ENCODE data around the gene LDLRAP1. TPM values are rescaled to one million over a fixed set of nuclear protein-coding genes. Genes with fewer than 3 reads are reported as not detected.
"Not testable (repeated sequence)": the region's sequence is repeated elsewhere in the genome, so short reads cannot be mapped to it uniquely, and the experiment has no call there.

The LDLRAP1 gene
- polyA plus RNA-seq, 1 experiment: 12.4 TPM

- Histone ChIP-seq H3K27ac (ENCODE audit: low read depth, low read length) (no peak overlapping the region), H3K27me3 (ENCODE audit: control insufficient read depth, insufficient read depth, low read length) (no peaks in the 10 kb centered on the region), H3K4me3 (ENCODE audit: low read depth, low read length) (no peak overlapping the region), H3K9me3 (ENCODE audit: control insufficient read depth, insufficient read depth, low read length) (no peaks in the 10 kb centered on the region)
- ChIA-PET POLR2A (interaction anchor here (0.6 kb wide), 1 partner anchor 172 kb away, joined by 6 read pairs; no protein-coding TSS in a partner anchor), CTCF (interaction anchor here (0.7 to 5.8 kb wide), 2 partner anchors 17 to 69 kb away, joined by 4 to 28 read pairs; no protein-coding TSS in a partner anchor)
- peak; percentile 38 for DNase-seq (ENCODE audit: low read depth, low spot score)
- no peak for TF ChIP-seq CTCF (IDR thresholded peaks at IDR 0.05; ENCODE audit: low read depth, low read length)
Observed at GRCh38 chr1:25502957-25503356, 40.4 kb upstream of the LDLRAP1 start.

- H3K27ac ChIP-seq (ENCODE audit: low read depth, low read length): peak overlapping the region; percentile 11
- no peak for DNase-seq (ENCODE audit: low read depth, low spot score)
- POLR2A ChIA-PET: no interaction called here
Observed at GRCh38 chr1:25503551-25504426, 39.6 kb upstream of the LDLRAP1 start.

GRCh38 chr1:25504706-25505595 lies 38.5 kb upstream of the LDLRAP1 start:
- TF ChIP-seq CTCF (IDR thresholded peaks at IDR 0.05; ENCODE audit: low read depth, low read length): no peak
- H3K4me3 ChIP-seq (ENCODE audit: low read depth, low read length): no peak overlapping the region
- DNase-seq (ENCODE audit: low read depth, low spot score): no peak
- no peaks in the 10 kb centered on the region for H3K9me3 ChIP-seq (ENCODE audit: control insufficient read depth, insufficient read depth, low read length)
- ChIA-PET POLR2A (interaction anchor here (0.6 kb wide), 1 partner anchor 361 kb away, joined by 3 read pairs; no protein-coding TSS in a partner anchor), CTCF (interaction anchor here (1.4 to 5.8 kb wide), 2 partner anchors 15 to 306 kb away, joined by 3 to 28 read pairs; no protein-coding TSS in a partner anchor)
- no peaks in the 10 kb centered on the region for H3K27me3 ChIP-seq (ENCODE audit: control insufficient read depth, insufficient read depth, low read length)
- H3K27ac ChIP-seq (ENCODE audit: low read depth, low read length): peak overlapping the region; percentile 77

More at GRCh38 chr1:25503551-25504426, 39.6 kb upstream of the LDLRAP1 start:
- H3K9me3 ChIP-seq (ENCODE audit: control insufficient read depth, insufficient read depth, low read length): no peaks in the 10 kb centered on the region
- CTCF ChIA-PET: interaction anchor here (1.4 to 5.8 kb wide), 2 partner anchors 16 to 307 kb away, joined by 3 to 28 read pairs; no protein-coding TSS in a partner anchor
- no peaks in the 10 kb centered on the region for H3K27me3 ChIP-seq (ENCODE audit: control insufficient read depth, insufficient read depth, low read length)
- H3K4me3 ChIP-seq (ENCODE audit: low read depth, low read length): no peak overlapping the region
- peak; percentile 32; the same call in 1 of the 2 replicates for TF ChIP-seq CTCF (IDR thresholded peaks at IDR 0.05; ENCODE audit: low read depth, low read length)

- Histone ChIP-seq H3K27me3 (ENCODE audit: control insufficient read depth, insufficient read depth, low read length) (no peaks in the 10 kb centered on the region), H3K4me3 (ENCODE audit: low read depth, low read length) (no peak overlapping the region), H3K27ac (ENCODE audit: low read depth, low read length) (no peak overlapping the region), H3K9me3 (ENCODE audit: control insufficient read depth, insufficient read depth, low read length) (no peaks in the 10 kb centered on the region)
- no peak for TF ChIP-seq CTCF (IDR thresholded peaks at IDR 0.05; ENCODE audit: low read depth, low read length)
- no peak for DNase-seq (ENCODE audit: low read depth, low spot score)
- ChIA-PET POLR2A (no interaction called here), CTCF (interaction anchor here (0.6 to 5.8 kb wide), 3 partner anchors 14 to 305 kb away, joined by 3 to 28 read pairs (median 3); no protein-coding TSS in a partner anchor)
Observed at GRCh38 chr1:25505656-25506385, 37.6 kb upstream of the LDLRAP1 start.

- H3K27ac ChIP-seq (ENCODE audit: low read depth, low read length); H3K9me3 ChIP-seq (ENCODE audit: control insufficient read depth, insufficient read depth, low read length); H3K4me3 ChIP-seq (ENCODE audit: low read depth, low read length); POLR2A ChIA-PET; H3K27me3 ChIP-seq (ENCODE audit: control insufficient read depth, insufficient read depth, low read length); DNase-seq (ENCODE audit: low read depth, low spot score): not testable (repeated sequence)
- CTCF ChIA-PET: interaction anchor here (5.8 kb wide), 1 partner anchor 13 kb away, joined by 28 read pairs; no protein-coding TSS in a partner anchor
Observed at GRCh38 chr1:25506566-25507463, 36.6 kb upstream of the LDLRAP1 start.

Data from AG04450 (cell line).